OCI-M2 (cell line): ENCODE data around the gene PPP1R16B.

ENCODE experiments used
- DNase-seq: peaks from one replicate; lab custom pipeline; 2025; ENCODE audit not compliant: unreplicated experiment; lab: John Stamatoyannopoulos, UW

Gene PPP1R16B

DNA sequence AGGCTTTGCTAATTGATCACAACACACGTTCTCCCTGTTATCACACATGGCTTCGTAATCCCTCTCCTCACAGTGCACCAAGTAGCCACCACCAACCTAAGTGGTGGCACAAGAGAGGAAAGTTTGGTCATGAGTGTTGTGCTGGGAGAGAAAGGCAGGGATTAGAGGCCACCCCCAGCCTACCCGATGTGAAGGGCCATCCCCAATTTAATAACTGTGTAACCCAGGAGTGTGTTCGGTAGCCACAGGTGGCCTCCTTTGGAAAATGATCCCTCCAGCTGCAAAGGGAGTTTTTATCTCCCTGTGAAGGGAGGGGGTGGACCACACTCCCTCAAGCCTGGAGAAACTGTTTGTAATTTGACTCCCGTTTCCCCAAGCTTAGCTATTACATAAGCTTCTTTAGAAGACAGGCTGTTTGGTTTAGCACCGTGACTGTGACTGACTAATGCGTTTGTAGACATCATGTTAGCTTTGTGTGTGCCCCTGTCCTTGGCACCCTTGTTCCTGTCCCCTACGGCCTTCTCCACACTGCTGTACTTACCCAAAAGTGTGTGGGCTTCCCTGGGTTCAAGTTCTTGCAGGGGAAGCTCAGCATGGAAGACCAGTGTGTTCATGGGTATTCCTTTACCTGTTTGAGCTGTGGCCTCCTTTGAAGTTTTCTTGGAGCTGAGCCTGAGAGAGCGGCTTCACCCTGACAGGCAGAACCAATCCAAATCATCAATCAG lies 20.6 kb downstream of the PPP1R16B start:
- DNase-seq, result no peak

DNA sequence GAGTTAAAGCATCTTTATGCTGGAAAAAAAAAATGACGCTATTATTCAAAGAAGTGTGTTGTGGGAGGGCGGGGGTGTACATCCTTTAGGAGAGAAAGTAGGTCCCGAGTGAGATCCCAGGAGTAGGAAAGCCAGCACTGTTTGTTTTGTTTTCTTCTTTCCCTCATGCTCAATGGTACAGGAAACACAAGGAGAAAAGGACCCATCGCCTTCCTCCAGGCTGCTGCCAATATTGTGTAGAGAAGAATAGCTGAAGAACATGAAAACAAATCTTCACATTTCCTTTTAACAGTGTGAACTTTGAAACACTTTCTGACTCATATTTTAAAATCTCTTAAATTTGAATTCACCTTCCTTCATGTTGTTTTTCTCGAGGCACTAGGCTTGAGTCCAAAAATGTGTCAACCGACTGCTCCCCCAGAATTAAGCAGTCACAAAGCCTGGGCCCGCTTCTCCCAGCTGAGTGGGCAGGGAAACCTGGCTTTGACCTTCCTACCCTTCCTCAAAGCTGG lies 22.3 kb downstream of the PPP1R16B start:
- DNase-seq, result no peak

GRCh38 chr20:38828514-38829295 lies 23.2 kb downstream of the PPP1R16B start:
- DNase-seq, result no peak

- DNase-seq, result no peak
These were observed 23.9 kb downstream of the PPP1R16B start for GRCh38 chr20:38829296-38829875.

DNA sequence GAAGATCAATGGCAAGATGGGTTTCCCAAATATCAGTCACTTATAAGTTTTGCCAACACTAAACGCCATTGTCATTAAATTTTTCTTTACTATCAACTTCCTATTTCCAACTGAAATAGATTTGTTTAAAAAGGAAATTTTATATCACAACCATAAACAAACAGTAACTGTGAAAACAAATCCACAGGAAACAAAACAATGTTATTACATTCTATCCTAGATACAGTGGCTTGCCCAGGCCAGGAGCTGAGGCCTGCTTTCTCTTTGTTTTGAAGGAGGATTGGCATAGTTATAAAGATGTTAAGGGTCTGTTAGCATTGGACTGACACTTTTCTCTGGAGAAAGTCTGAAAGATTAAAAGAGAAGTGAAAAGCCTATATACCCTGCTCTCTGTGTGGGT lies 24.9 kb downstream of the PPP1R16B start:
- no peak for DNase-seq

DNA sequence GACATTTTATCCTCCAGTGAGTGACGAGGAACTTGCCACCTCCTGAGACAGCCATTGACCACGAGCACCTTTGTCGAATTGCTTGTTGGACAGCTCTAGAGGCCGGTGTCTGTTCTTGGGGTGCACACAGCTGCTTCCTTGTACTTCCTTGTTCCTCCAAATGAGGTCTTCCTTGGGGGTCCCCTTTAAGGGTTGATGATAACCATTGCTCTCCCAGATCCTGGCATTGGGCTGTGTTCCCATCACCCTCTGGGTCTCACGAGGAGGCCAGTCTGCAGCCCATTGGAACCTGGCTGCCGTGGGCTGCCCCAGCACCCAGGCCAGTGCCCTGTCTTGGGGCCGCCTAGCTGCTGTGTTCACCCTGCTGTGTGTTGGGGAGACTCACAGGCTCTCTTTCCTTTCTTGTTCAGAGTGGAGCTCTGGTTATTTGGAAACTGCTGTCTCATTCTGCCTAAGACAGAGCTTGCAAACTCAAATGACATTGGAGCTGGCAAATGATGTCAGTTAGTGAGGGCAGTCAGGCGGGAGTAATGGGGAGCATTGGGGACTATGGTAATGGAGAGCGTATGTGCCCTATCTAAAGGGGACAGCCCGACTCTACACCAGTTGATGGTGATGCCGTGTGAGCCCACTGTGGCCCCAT lies 25.7 kb downstream of the PPP1R16B start:
- no peak for DNase-seq

DNA sequence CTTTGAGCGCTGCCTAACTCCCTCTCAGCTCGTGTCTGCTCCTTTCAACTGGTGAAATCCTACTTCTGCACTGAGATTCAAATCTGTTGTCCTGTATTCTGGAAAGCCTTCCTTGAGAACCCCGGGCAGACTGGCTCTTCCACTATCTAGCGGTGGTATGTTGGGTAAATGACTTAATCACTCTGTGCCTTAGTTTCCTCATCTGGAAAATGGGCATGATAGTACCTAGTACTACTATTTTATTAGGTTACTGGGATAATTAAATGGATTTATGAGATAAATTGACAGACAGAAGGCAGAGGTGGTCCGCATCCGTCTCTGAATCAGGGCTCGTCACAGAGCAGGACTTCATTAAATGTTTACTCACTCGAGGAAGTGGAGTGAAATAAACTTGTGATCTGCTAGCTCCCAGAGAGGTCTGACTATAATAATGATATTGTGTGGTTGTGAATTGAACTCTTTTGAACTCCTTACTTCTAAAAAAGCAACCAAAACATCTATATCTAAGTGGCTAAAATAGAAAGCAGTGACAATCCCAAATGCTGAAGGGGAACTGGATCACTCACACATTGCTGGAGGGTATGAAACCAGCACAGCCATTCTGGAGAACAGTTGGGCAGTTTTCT lies 26.6 kb downstream of the PPP1R16B start:
- DNase-seq, result no peak

GRCh38 chr20:38833154-38833856 lies 27.8 kb downstream of the PPP1R16B start:
- DNase-seq, result no peak

DNA sequence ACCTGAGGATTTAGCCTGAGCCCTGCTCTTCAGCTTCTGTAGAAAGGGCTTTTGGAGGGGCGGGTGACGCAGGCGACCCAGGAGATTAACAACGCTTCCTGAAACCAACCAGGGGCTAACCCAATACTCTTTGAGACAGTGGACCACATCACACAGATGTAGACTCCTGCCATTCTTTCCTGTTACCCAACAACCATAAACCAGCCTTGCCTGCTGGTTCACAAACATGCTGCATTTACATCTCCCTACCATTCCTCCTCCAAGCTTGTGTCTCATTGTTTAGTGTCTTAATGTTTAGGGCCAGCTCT lies 28.3 kb downstream of the PPP1R16B start:
- no peak for DNase-seq

- DNase-seq, result no peak
These were observed 29.4 kb downstream of the PPP1R16B start for GRCh38 chr20:38834868-38835267.

DNA sequence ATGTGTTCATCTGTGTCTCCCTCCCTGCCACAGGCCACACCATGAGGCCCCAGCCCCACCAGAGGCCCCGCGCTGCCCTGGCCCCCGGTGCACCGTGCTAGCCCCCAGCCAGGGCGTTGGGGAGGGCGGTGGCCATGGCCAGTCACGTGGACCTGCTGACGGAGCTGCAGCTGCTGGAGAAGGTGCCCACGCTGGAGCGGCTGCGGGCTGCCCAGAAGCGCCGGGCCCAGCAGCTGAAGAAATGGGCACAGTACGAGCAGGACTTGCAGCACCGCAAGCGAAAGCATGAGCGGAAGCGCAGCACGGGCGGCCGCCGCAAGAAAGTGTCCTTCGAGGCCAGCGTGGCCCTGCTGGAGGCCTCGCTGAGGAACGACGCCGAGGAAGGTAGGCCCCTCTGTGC lies 30.3 kb downstream of the PPP1R16B start:
- DNase-seq, result no peak

DNA sequence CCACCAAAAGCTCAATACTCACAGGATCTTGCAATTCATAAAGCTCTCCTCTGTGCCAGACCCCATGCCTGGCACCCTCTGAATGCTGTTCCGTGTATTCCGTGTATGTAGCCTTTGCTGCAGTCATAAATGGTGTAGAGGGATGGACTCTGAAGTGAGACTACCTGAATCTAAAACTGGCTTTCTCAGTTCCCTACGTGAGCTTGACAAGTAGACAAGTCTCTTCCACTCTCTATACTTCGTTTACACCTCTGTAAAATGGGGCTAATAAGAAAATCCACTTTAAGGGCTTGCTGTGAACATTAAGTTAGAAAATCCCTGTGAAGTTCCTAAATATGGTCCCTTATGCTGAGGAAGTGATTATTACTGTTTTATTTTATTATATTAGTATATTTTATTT lies 31.5 kb downstream of the PPP1R16B start:
- no peak for DNase-seq

- no peak for DNase-seq
These were observed 32.8 kb downstream of the PPP1R16B start for GRCh38 chr20:38838326-38838725.

- no peak for DNase-seq
These were observed 34.1 kb downstream of the PPP1R16B start for GRCh38 chr20:38839563-38839962.

DNA sequence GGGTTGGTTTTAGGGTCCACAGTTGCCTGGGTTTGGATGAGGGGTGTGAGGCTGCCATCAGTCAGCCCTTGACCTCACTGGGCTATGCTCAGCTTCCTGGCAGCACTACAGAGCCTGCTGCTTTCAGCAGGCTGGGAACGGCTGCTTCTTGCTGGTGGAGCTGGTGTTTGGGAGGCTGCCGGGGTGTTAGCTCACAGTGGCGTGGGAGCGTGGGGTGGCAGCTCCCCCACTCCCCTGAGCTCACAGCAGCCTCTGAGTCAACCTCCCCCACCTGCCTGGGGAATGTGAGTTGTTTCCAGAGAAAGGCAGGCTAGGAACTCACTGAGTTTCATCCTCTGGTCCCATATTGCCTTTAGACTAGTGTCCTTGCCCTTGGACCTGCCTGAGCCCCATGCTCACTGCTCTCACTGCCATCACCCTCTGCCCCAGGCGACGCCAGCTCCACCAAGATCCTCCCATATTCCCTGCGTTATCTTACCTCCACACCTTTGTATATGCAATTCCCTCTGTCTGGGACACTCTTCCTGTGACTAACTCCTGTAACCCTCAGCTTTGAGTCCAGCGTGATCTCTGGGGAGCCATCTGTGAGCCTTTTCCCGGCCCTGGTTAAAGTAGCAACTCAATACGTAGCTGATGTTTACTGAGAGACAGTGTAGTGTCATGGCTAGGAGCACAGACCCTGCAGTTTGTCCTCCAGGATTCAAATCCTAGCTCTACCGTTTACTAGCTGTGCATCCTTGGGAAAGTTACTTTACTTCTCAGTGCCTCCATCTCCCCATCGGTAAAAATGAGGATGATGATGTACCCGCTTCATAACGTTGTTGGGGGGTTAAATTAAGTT lies 34.8 kb downstream of the PPP1R16B start:
- no peak for DNase-seq

- DNase-seq, result no peak
These were observed 35.5 kb downstream of the PPP1R16B start for GRCh38 chr20:38840894-38841470.

DNA sequence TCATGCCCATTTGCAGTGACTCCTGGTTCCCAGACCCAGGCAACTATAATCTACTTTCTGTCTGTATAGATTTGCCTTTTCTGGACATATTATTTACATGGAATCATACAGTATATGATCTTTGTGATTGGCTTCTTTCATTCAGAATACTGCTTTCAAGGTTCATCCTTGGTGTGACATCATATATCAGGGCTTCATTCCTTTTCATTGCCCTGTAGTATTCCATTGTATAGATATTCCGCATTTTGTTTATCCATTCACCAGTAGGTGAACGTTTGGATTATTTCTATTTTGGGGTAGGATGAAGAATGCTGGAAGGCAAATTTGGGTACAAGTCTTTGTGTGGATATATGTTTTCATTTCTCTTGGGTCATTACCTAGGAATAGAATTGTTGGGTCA lies 36.1 kb downstream of the PPP1R16B start:
- no peak for DNase-seq

GRCh38 chr20:38842026-38842425 lies 36.5 kb downstream of the PPP1R16B start:
- no peak for DNase-seq

DNA sequence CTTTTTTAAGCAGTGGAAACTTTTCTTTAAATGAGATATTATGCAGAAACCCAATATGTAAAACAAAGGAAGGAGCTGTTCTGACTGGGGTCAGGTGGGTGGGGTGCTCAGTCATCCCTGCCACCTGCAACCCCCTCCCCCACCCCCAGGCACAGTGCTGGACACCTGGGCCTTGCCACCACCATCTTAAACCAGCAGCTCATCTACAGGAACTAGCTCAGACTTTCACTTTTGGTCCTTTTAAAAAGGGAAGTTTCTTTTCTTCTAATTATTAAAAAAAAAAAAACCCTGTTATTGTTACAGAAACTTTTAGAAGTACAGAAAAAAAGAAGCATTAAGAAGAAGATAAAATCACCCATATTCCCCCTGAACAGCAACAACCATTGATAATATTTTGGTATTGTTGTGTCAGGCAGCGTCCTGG lies 37.1 kb downstream of the PPP1R16B start:
- no peak for DNase-seq
